HG02943 (cell line): ENCODE measurements around the gene CELF5.
"Not testable (repeated sequence)": the region's sequence is repeated elsewhere in the genome, so short reads cannot be mapped to it uniquely, and the experiment has no call there.

Source experiments
- ATAC-seq: cut with Tn5 transposase; IDR thresholded peaks from one replicate; pipeline ENCODE4 v1.9.1; 2021; ENCODE audit warnings: mild to moderate bottlenecking, low read depth, moderate library complexity; ENCODE audit not compliant: unreplicated experiment

CELF5 gene

GRCh38 chr19:3335431-3336350, 111.2 kb downstream of the CELF5 start:
- no peak for ATAC-seq

DNA sequence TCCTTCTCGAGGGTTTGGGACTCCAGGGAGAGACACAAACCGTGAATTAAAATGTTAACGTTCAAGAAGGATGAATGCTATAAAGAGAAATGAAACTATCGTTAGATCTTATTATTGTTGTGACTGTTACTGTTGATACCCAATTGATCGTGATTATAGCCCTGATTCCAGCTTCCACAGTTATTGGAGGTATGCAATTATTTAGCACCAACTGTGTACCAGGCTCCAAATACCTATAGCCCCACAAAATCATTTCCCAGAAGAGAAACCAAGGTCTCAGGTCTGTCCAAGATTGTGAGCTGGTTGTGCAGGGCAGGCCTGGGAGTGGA, 111.9 kb downstream of the CELF5 start:
- no peak for ATAC-seq

- no peak for ATAC-seq
Measured at GRCh38 chr19:3336680-3337523, 112.4 kb downstream of the CELF5 start.

DNA sequence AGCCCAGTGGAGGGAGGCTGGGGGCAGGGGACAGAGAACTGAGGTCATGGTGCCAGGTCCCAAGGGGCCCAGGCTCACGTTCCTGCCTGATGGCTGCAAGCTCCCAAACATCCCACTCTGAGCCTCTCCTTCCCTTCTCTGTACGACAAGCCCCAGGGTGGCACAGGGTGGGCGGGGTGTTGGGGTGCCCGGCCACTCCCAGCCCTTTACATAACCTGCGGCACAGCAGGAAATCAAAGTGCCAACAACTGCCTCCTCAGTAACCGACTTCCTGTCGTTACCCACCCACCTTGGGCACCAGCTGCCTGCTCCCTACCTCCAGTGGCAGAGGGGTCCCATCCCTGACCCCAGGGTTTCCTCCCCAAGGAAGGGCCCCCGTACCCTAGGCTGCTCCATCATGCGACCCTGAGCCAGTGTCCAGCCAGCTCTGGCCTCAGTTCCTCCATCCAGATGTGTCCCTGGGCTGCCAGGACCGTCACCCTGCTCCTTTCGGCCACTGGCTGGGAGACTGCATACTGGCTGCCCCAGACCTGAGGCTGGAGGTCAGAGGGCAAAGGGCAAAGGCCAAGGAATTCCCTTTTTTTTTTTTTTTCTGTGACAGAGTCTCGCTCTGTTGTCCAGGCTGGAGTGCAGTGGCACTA, 114.2 kb downstream of the CELF5 start:
- no peak for ATAC-seq

GRCh38 chr19:3340340-3340739, 115.9 kb downstream of the CELF5 start:
- no peak for ATAC-seq

- no peak for ATAC-seq
Measured at GRCh38 chr19:3342246-3342645, 117.8 kb downstream of the CELF5 start.

DNA sequence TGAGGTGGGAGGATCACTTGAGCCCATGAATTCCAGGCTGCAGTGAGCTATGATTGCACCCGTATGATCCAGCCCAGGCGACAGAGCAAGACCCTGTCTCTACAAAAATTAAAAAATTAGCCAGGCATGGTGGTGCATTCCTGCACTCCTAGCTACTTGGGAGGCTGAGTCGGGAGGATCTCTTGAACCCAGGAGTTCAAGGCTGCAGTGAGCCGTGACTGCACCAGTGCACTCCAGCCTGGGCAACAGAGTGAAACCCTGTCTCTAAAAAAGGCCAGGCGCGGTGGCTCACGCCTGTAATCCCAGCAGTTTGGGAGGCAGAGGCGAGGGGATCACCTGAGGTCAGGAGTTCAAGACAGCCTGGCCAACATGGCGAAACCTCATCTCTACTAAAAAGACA, 118.5 kb downstream of the CELF5 start:
- ATAC-seq = not testable (repeated sequence)

DNA sequence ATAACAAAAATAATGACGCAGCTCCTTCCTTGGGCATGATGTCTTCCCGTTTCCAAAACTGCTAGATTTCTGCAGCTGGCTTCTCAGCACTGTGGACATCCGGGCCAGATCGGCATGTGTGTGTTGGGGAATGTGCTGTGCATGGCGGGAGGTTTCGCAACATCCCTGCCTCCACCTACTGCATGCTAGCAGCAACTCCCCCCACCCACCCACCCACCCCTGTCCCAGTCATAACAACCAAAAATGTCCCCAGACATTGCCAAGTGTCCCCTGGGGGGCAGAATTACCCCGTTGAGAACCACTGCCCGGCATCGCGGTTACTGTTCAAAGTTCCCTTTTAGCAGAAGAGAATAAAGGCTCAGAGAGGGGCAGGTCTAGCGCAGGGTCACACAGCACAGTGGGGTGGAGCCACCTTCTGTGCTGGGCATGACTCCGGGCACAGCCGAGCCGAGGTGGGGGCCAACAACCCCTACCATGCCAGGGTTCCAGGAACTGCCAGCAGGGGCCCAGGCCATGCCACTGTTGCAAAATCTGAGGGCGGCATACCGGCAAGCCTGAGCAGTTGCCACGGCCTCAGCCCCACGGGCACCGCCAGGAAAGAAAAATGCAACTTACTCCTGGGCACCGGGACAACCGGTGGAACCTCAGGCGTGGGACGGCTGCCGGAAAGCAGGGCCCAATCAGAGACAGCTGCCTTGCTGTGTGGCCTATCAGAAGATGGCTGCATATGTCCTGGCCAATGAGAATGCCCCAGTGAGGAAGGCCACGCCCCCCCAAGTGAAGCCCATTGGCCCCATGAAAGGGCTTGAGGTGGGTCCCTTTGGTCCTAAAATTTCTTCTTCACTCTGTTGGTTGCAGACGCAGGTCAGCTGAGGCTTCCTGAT, 119.4 kb downstream of the CELF5 start:
- no peak for ATAC-seq

GRCh38 chr19:3344608-3345598, 120.4 kb downstream of the CELF5 start:
- ATAC-seq = no peak

DNA sequence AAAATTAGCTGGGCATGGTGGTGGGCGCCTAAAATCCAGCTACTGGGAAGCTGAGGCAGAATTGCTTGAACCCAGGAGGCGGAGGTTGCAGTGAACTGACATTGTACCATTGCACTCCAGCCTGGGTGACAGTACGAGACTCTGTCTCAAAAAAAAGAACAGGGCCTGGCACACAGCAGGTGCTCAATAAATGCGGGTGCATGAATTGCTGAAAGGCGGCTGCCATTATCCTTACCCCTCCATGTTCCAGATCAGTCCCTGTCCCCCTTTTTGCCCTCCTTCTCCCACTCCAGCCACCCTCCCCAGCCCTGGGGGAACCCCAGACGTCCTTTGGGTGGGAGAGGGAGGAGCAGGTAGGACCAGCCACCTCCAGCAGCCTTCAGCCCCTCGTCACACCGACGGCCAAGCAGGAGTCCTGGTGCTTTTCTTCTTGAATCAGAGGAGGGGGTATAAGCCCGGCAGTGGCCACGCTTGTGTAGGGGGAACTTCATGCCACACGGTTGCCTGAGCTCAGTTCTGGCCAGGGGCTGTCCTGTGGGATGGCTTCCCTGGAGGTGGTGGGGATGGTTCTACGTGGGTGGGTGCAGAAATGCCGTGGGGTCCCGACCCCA, 121.5 kb downstream of the CELF5 start:
- ATAC-seq = no peak
